Astrocyte (in vitro differentiated cells and primary cell): ENCODE results near the gene DIP2A.
"Not testable (repeated sequence)": the region's sequence is repeated elsewhere in the genome, so short reads cannot be mapped to it uniquely, and the experiment has no call there.

Source experiments
- EZH2 ChIP-seq: IDR thresholded peaks from 2 replicates; pipeline ENCODE4 v1.6.1; 2012; ENCODE audit warnings: mild to moderate bottlenecking, low read length, inconsistent platforms; ENCODE audit not compliant: insufficient read depth
- TF ChIP-seq, protein P1 (sequence below): IDR thresholded peaks from 2 replicates; pipeline ENCODE4 v1.5.1; 2011; ENCODE audit warnings: low read depth, mild to moderate bottlenecking, inconsistent platforms, low read length, moderate library complexity; ENCODE audit not compliant: insufficient read depth

GRCh38 chr21:46577786-46578185 is 119.1 kb downstream of the DIP2A start:
- TF ChIP-seq, protein P1, sequence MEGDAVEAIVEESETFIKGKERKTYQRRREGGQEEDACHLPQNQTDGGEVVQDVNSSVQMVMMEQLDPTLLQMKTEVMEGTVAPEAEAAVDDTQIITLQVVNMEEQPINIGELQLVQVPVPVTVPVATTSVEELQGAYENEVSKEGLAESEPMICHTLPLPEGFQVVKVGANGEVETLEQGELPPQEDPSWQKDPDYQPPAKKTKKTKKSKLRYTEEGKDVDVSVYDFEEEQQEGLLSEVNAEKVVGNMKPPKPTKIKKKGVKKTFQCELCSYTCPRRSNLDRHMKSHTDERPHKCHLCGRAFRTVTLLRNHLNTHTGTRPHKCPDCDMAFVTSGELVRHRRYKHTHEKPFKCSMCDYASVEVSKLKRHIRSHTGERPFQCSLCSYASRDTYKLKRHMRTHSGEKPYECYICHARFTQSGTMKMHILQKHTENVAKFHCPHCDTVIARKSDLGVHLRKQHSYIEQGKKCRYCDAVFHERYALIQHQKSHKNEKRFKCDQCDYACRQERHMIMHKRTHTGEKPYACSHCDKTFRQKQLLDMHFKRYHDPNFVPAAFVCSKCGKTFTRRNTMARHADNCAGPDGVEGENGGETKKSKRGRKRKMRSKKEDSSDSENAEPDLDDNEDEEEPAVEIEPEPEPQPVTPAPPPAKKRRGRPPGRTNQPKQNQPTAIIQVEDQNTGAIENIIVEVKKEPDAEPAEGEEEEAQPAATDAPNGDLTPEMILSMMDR = not testable (repeated sequence)
- not testable (repeated sequence) for TF ChIP-seq EZH2
